Stimulated activated CD8-positive, alpha-beta memory T cell treated with anti-CD3 and anti-CD28 coated beads, Interleukin-4, amount 100 ng/mL, for 4 hours (primary cell): Measurements from ENCODE around the gene GOLGA6L10.
"Not testable (repeated sequence)": the region's sequence is repeated elsewhere in the genome, so short reads cannot be mapped to it uniquely, and the experiment has no call there.

Experiments used
- DNase-seq, 2 donors: peaks; one replicate each; pipeline ENCODE4 v3.0.0-alpha.2; 2020; ENCODE audit warnings: low read depth in 2 of 2, low spot score in 1 of 2

Gene GOLGA6L10

GRCh38 chr15:82301296-82302016 is 47.8 kb downstream of the GOLGA6L10 start:
- DNase-seq: no peak

GRCh38 chr15:82300883-82301282 is 48.4 kb downstream of the GOLGA6L10 start:
- DNase-seq: no peak

GRCh38 chr15:82300326-82300725 is 48.9 kb downstream of the GOLGA6L10 start:
- not testable (repeated sequence) for DNase-seq

GRCh38 chr15:82299511-82299914 is 49.8 kb downstream of the GOLGA6L10 start:
- DNase-seq: not testable (repeated sequence)

GRCh38 chr15:82298520-82298919 is 50.8 kb downstream of the GOLGA6L10 start:
- peak in 1 of 2 donors; percentile 12 for DNase-seq

- no peak for DNase-seq
These were observed 51.2 kb downstream of the GOLGA6L10 start for GRCh38 chr15:82298032-82298431.

- no peak for DNase-seq
These were observed 51.7 kb downstream of the GOLGA6L10 start for GRCh38 chr15:82297546-82297945.

- no peak for DNase-seq
These were observed 55.1 kb downstream of the GOLGA6L10 start for GRCh38 chr15:82294061-82294690.

- DNase-seq: no peak
These were observed 57.0 kb downstream of the GOLGA6L10 start for GRCh38 chr15:82292271-82292670.
